SK-N-SH treated with all-trans-retinoic acid at 6 μM for 48 hours (cell line): Measurements from ENCODE around the gene PRSS21.

Experiments used
- BACH2 ChIP-seq: fragments of 250-450 bp; sonication (Bioruptor Pico); IDR thresholded peaks from 2 replicates; pipeline ENCODE4 v1.9.0; 2021; ENCODE audit warnings: mild to moderate bottlenecking, borderline replicate concordance
- CREB5 ChIP-seq: fragments of 250-450 bp; sonication (Bioruptor Pico); IDR thresholded peaks from 2 replicates; pipeline ENCODE4 v1.5.1; 2020; ENCODE audit warnings: low read depth, mild to moderate bottlenecking, moderate library complexity
- CSRNP3 ChIP-seq: fragments of 250-450 bp; sonication (Bioruptor Pico); IDR thresholded peaks from 2 replicates; pipeline ENCODE4 v1.5.1; 2021; ENCODE audit warnings: mild to moderate bottlenecking, moderate library complexity
- ESRRG ChIP-seq: fragments of 250-450 bp; sonication (Bioruptor Pico); IDR thresholded peaks from 2 replicates; pipeline ENCODE4 v1.6.1; 2021; ENCODE audit warnings: mild to moderate bottlenecking
- GLIS3 ChIP-seq: fragments of 250-450 bp; sonication (Bioruptor Pico); IDR thresholded peaks from 2 replicates; pipeline ENCODE4 v1.5.0; 2020; ENCODE audit warnings: mild to moderate bottlenecking, moderate library complexity
- ISL1 ChIP-seq: fragments of 250-450 bp; sonication (Bioruptor Pico); IDR thresholded peaks from 2 replicates; pipeline ENCODE4 v2.1.2; 2022; ENCODE audit warnings: mild to moderate bottlenecking, moderate library complexity
- PATZ1 ChIP-seq: fragments of 250-450 bp; sonication (Bioruptor Pico); IDR thresholded peaks from 2 replicates; pipeline ENCODE4 v1.8.0; 2020; ENCODE audit warnings: mild to moderate bottlenecking, moderate library complexity, borderline replicate concordance
- TCF4 ChIP-seq: fragments of 250-450 bp; sonication (Bioruptor Pico); IDR thresholded peaks from 2 replicates; pipeline ENCODE4 v1.8.0; 2021; ENCODE audit warnings: mild to moderate bottlenecking, moderate library complexity, borderline replicate concordance
- ZFP3 ChIP-seq: fragments of 250-450 bp; sonication (Bioruptor Pico); IDR thresholded peaks from 2 replicates; pipeline ENCODE4 v1.5.0; 2020; ENCODE audit warnings: mild to moderate bottlenecking, moderate library complexity
- ZFP30 ChIP-seq: fragments of 450-650 bp; formaldehyde crosslinking; IDR thresholded peaks from 2 replicates; pipeline ENCODE4 v1.5.0; 2022; ENCODE audit warnings: mild to moderate bottlenecking, moderate library complexity

- no peak for TF ChIP-seq PATZ1
- TF ChIP-seq TCF4 (CRISPR knock-in tag), result no peak
- TF ChIP-seq GLIS3 (CRISPR knock-in tag), result no peak
- TF ChIP-seq ISL1 (CRISPR knock-in tag), result no peak
- TF ChIP-seq ESRRG (CRISPR knock-in tag), result no peak
- TF ChIP-seq BACH2 (CRISPR knock-in tag), result no peak
- TF ChIP-seq ZFP30 (CRISPR knock-in tag), result no peak
- TF ChIP-seq CSRNP3 (CRISPR knock-in tag), result no peak
- TF ChIP-seq ZFP3 (CRISPR knock-in tag), result no peak
- TF ChIP-seq CREB5, result no peak
Measured at GRCh38 chr16:2808181-2808580, 8.9 kb upstream of the PRSS21 start.
